Stimulated activated naive CD8-positive, alpha-beta T cell treated with anti-CD3 and anti-CD28 coated beads, Interleukin-15, Interleukin-2, amounts not matched to agents 100 U/mL and 50 U/mL, for 24 hours (primary cell): ENCODE results near the gene E2F1.
"Not testable (repeated sequence)": the region's sequence is repeated elsewhere in the genome, so short reads cannot be mapped to it uniquely, and the experiment has no call there.

Experiments
- ATAC-seq: fragments of 150-1000 bp; cut with Tn5 transposase; one replicate; pipeline ENCODE4 v1.10.0; 2021
- DNase-seq: peaks from one replicate; pipeline ENCODE4 v3.0.0; 2021

Gene E2F1

DNA sequence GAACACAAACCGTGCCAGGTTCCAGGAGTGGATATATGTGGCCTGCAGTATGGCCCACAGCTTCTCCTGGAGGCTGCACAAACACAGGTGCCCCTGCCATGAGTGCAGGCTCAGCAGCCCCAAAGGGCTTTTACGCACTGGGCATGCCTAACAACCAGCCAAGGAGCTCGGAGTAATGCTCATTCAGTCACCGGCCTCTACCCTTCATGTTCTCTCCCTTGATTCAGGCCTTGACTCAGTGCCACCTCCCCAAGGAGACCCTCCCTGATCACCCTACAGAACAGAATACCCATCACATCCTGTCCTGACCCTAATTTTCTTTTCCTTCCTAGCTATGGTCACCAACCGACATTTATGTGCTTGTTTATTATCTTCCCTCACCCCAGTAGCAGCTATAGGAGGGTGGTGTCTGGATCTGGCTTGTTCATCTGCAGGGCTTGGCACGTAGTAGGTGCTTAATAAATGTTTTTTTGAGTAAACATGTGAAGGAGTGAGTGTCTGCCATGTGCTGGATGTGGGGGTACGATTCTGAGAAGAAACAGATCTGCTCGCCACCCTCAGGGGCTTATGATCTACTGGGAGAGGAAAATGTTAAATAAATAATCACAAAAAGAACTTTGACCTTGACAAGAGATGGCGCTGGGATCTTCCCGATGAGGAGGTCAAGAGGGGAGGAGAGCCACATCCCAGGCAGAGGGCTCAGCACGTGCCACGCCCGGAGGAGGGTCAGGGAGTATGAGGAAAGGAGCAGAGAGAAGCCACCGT, 24.7 kb upstream of the E2F1 start:
- DNase-seq (no peak), ATAC-seq (no peak)

DNA sequence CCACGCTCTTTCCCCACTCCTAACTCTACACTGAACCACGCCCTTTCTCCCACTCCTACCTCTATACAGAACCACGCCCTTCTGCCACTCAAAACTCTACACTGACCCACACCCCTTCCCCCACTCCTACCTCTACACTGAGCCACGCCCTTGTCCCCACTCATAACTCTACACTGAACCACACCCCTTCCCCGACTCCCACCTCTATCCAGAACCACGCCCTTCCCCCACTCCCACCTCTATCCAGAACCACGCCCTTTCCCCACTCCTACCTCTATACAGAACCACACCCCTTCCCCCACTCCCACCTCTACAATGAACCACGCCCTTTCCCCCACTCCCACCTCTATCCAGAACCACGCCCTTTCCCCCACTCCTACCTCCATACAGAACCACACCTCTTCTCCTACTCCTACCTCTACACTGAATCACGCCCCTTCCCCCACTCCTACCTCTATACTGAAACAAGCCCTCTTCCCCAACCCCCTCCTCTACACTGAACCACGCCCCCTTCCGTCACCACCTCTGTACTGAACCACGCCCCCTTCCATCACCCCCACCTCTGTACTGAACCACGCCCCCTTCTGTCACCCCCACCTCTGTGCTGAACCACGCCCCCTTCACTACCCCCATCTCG, 23.8 kb upstream of the E2F1 start:
- DNase-seq (no peak), ATAC-seq (peak; percentile 64)

DNA sequence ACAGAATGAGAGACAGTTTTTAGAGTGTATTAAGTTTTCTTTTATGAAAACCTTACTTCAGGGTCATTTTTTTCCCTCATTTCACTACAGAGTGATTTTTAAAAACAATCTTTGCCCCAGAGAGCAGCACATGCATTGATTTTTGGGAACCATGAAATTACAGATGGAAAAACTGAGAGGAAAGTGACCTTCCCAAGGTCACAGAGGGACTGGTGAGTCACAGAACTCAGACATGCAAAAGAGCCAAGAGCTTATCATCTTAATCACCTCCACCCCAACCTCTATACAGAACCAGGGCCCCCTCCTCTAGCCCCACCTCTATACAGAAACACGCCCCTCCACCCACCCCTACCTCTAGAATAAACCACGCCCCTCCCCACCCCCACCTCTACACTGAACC, 23.2 kb upstream of the E2F1 start:
- DNase-seq (peak; percentile 30), ATAC-seq (peak; percentile 77)

DNA sequence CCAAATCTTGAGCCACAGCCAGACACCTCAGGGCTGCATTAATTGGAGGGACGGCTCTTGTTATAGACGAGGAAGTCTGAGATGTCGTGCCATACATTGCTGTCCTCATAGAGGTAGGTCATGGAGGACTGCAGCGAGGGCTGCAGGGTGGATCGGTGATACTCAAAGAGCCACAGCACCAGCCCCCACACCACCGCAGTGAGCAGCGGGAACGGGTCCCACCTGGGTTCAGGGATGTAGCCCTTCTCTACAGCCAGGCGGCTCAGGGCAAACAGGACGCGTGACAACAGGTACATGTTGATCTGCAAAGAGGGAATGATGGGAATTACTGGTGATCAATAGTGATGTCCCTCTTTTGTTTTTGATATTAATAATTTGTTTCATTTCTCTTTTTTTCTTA, 21.5 kb upstream of the E2F1 start:
- no peak for ATAC-seq
- DNase-seq: no peak

DNA sequence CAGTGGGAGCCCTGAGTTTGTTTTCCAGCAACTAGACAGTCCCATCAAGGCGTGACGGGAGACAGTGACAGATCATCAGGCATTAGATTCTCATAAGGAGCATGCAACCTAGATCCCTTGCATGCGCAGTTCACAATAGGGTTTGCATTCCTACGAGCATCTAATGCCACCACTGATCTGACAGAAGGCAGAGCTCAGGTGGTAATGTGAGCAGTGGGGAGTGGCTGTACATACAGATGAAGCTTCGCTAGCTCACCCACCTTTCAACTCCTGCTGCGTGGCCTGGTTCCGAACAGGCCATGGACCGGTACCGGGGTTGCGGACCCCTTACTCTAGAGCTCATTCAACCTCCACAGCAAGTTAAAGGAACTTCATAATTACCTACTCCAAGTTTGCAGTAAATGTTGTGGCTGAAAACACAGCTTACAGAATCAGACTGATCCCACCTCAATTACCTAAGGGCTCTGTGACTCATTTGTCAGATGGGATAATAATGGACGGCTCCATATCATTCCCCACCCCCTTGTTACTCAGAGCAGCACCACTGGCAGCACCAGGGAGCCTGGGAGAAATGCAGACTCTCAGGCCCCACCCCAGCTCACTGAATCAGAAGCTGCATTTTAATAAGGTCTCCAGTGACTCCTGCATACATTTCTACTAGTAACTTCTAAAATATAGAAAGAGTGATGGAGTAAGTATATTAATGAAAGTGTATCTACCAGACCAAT, 18.2 kb upstream of the E2F1 start:
- DNase-seq: no peak
- ATAC-seq: no peak

DNA sequence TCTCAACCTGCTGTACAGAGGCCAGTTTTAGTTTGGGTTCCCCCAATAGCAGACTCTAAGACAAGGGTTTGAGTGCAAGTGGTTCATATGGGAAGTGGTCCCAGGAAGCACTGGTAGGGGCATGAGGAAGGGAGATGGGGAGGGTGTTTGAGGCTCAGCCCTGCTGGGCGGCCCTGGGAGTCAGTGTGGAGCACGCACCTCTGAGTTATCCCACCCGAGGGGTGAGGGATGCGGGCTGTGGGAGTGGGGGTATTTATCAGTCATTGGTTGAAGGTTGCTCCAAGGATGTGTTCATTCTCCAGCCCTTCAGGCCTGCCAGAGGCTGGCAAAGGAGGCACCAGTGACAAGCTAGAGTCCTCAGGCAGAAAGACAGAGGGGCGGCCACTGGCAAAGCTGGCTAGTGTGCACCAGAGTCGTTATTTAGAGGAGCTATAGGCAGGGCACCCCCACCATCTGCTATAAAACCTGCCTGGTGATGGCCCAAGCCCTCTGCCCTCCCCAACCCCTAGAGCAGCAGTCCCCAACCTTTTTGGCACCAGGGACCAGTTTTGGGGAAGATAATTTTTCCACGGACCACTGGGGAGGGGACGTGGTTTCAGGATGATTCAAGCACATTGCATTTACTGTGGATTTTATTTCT, 17.4 kb upstream of the E2F1 start:
- ATAC-seq: no peak
- DNase-seq: no peak

DNA sequence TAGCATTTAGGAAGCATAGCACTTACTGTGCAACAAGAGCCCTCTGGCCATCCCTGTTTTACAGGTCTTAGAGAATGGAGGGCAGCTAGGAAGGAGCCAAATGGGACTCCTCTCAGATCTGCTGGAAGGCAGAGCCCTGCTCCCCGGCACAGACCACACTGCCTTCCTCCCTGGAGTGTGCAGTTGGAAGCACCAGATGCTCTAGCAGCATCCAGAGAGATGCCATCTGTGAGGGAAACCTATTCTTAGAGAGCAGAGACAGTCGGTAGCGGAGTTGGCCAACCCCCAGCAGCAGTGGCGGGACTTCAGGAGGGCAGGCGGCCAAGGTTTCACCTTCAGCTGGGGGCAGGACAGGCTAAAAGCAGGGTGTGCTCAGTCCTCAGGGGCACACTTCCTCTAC, 16.7 kb upstream of the E2F1 start:
- ATAC-seq (no peak), DNase-seq (no peak)

DNA sequence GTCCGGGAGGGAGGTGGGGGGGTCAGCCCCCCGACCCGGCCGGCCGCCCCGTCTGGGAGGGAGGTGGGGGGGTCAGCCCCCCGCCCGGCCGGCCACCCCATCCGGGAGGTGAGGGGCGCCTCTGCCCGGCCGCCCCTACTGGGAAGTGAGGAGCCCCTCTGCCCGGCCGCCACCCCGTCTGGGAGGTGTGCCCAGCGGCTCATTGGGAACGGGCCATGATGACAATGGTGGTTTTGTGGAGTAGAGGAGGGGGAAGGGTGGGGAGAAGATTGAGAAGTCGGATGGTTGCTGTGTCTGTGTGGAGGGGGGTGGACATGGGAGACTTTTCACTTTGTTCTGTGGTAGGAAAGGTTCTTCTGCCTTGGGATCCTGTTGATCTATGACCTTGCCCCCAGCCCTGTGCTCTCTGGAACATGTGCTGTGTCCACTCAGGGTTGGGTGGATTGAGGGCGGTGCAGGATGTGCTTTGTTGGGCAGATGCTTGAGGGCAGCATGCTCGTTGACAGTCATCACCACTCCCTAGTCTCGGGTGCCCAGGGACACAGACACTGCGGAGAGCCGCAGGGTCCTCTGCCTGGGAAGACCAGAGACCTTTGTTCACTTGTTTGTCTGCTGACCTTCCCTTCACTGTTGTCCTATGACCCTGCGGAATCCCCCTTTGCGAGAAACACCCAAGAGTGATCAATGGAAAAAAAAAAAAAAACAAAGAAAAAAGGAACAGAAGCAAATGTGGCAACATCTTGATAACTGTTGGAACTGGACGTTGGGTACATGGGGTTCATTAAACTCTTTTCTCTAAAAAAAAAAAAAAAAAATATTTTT, 15.7 kb upstream of the E2F1 start:
- no peak for DNase-seq
- ATAC-seq: no peak

DNA sequence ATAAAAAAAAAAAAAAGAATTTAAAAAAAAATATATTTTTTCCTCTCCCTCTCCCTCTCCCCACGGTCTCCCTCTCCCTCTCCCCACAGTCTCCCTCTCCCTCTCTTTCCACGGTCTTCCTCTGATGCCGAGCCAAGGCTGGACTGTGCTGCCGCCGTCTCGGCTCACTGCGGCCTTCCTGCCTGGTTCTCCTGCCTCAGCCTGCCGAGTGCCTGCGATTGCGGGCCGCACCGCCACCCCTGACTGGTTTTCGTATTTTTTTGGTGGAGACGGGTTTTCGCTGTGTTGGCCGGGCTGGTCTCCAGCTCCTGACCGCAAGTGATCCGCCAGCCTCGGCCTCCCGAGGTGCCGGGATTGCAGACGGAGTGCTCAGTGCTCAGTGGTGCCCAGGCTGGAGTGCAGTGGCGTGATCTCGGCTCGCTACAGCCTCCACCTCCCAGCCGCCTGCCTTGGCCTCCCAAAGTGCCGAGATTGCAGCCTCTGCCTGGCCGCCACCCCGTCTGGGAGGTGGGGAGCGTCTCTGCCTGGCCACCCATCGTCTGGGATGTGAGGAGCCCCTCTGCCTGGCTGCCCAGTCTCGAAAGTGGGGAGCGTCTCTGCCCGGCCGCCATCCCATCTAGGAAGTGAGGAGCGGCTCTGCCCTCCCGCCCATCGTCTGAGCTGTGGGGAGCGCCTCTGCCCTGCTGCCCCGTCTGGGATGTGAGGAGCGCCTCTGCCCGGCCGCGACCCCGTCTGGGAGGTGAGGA, 14.7 kb upstream of the E2F1 start:
- ATAC-seq, DNase-seq: not testable (repeated sequence)

DNA sequence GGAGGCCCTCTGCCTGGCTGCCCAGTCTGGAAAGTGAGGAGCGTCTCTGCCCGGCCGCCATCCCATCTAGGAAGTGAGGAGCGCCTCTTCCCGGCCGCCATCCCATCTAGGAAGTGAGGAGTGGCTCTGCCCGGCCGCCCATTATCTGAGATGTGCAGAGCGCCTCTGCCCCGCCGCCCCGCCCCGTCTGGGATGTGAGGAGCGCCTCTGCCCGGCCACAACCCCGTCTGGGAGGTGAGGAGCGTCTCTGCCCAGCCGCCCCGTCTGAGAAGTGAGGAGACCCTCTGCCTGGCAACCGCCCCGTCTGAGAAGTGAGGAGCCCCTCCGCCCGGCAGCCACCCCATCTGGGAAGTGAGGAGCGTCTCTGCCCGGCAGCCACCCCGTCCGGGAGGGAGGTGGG, 12.8 kb upstream of the E2F1 start:
- not testable (repeated sequence) for DNase-seq, ATAC-seq

DNA sequence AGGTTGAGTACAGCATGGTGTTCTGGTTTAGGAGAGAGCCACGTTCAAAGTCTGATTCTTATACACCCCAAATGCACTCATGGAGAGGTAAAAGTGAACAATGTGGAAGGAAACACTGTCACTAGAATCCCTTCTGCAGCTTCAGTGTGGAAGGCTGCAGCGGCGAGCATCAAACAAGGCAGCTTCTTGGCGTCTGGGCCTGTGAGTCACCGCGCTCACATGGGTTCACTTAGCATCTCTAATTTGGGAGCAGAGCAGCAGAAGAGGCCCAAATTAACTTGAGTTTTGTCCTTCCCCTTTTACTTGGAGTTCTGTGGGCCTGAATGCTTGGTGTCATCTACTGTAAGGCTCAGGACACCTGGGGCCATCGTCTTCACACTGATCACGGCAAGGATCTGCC, 10.9 kb upstream of the E2F1 start:
- no peak for ATAC-seq
- no peak for DNase-seq

DNA sequence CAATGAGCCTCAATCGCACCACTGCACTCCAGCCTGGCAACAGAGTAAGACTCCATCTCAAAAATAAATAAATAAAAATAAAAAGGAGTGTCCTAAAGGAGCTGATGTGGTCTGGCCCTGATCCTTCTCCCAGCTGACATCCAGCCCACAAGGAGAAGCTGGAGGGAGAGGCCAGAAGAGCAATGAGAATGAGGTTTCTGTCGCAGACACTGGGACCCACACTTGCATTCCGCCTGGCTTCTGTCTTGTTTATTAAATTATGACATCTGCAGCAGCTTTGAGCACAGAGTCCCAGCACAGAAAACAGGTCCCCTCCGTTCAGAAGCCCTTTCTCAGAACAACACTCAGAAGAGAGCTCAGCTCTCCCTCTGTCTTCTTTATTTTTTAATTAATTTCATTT, 10.3 kb upstream of the E2F1 start:
- DNase-seq: no peak
- no peak for ATAC-seq

DNA sequence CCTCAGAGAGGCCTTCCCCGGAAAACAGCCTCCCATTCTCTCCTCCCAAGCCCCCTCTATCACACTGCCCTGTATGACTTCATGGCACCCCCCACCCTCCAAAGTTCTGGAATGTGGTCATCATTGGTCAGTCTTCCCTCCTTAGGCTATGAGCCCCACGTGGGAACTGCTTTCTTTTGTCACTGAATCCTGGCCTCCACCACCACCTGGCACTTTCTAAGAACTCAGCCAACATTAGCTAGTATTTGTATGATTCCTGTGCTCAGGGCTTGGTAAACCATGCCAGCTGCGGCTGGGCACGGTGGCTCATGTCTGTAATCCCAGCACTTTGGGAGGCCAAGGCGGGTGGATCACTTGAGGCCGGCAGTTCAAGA, 8.4 kb upstream of the E2F1 start:
- ATAC-seq: no peak
- DNase-seq: no peak

DNA sequence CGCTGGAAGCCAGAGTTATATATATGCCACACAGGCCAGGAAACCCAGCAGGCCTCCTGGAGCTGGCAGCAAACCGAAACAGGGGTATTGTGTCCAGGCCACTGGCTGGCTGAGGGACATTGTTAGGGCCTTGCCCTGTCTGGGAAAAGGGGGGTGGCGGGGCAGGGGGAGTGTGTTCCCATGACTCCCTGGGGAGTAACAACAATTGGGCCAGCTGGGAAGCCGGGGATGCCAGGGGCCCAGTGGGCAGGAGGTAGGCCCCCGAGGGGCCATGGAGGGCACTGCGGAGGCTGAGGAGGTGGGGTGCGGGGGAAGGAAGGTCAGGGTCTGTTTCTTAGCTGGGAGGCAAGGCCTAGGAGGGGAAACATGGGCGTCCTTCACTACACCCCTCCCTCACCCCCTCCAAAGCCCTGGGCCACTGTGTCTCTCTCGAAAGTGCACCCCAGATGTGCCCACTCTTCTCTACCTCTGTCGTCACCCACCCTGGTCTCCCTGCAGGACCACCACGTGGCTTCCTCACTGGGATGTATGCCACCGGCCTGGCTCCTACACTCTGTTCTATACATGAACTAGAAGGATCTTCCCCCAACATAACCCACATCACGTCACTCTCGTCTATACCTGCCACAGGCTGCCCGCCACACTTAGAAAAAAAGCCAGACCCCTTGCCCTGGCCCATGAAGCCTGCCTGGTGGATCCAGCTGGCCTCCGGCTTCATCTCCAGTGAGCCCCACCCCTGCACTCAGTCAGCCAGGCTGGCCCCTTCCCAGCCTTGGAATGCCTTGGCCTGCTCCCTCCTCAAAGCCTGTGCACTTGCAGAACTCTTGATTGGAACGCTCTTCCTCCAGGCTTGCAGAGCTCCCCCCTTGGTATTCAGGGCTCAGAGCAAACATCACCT, 7.8 kb upstream of the E2F1 start:
- no peak for DNase-seq
- no peak for ATAC-seq

DNA sequence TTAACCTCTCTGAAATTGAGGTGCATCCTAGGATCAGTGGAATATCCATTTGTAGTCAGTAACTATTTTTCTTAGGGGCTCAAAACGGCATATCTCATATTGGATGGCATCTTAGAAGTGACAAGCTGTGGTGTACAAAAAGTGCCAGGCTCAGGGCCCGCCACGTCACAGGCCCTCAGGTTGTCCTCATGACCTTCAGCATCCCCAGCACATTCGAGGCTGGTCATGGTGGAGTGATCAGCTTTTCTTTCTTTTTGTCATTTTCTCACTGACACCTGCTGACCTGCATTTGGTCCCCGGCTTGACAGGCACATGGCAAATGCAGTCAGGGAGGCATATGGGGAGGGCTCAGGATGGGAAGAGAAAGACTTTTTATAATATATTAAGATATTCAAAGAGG, 7.1 kb upstream of the E2F1 start:
- no peak for DNase-seq
- no peak for ATAC-seq

DNA sequence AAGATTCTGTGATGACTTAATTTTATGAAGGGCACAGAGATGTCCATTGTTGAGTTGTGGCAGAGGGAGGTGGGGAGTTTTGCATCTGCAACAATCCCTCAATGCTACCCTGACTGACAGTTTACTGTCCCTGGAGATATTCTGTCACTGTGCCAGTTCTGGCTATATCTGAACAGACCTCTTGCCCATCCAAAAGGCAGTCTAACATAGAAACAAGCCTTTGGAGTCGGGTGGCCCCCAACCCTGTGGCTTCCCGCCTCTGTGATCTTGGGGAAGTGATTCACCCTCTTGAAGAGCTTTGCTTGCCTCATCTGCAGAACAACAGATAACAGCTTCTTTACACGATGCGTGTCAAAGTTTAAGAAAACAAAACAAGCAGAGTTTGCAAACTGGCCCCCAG, 3.8 kb upstream of the E2F1 start:
- peak; percentile 66 for DNase-seq

DNA sequence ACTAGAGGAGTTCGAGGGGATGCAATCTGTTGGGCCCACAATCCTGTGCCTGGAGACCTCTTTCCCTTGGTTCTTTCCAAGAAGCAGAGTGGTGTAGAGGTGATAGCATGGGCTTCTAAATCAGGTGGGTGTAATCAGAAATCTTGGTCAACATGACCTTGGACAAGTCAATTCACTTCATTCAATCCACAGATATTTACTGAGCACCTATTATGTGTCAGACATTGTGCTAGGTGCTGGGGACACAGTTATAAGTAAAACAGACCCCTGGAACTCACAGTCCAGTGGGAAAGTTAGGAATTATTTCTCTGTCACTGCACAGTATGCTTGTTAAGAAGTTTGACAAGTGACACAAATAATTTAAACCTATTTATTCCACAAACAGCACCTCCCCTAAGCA, 3.3 kb upstream of the E2F1 start:
- DNase-seq (no peak), ATAC-seq (no peak)

More for the DNA sequence above, 3.8 kb upstream of the E2F1 start:
- peak; percentile 34 for ATAC-seq

DNA sequence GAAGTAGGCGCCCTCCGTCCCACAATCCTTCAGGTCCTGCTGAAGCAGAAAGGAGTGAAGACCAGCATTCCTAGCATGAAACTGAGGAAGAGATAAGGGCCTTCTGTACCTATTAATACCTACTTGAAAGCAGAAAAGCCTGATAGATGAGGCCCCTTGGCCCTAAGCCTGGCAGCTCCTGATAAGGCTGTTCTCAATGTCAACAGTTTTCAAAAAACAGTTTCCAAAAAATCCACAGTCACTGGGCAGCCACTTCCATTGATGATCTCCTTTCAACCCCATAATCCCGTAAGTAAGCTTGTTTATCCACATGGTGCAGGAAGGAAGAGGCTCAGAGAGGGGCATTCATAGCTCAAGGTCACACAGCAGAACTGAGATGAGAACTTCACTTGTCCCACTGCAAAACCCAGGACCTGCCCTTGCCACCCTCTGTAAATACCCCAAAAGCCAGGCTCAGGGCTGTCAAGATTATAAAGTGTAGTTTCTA, 2.8 kb upstream of the E2F1 start:
- DNase-seq: no peak
- ATAC-seq: no peak

DNA sequence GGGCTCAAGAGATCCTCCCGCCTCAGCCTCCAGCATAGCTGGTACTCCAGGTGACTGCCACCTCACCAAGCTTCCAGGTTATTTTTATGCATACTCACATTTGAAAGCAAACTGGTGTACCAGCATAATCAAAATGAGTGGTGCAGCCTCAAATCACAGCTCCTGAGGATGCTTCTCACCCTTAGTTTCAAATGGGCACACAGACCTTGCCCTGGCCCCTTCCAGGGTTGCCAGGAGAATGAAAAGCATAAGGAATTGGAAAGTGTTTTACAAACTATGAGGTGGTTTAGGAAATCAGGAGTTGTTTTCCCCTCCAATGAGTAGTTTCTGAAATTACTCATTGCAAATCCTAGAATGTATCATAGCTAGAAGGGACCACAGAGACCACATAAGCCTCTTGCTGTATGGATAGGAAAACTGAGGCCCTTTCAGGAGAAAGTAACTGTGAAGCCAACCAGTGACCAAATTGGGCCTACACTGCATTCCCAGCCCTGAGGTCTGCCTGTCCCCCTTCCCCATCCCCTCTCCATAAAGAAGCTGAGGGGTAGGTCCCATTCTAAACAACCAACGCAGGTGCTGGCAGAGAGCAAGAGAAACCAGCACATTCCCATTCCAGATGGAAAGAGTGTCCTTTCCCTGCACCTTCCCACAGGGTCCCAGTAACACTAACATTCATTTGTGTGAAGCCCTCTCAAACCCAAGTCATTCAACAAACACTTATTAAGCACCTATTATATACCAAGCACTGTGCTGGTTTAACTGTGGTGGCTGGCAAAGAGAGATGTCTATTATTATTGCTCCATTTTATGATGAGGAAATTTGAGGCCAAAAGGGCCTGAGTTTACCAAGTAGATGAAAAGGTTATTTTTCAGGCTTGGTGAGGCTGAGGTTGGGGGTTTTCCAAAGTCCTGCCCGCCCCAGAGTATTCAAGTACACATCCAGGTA, 2.1 kb upstream of the E2F1 start:
- ATAC-seq (no peak), DNase-seq (no peak)
